Stimulated activated naive CD4-positive, alpha-beta T cell treated with Interleukin-2 at 50 U/mL for 16 hours (primary cell): ENCODE results near the gene IL15RA.
A peak's percentile ranks its signal among the peaks of the same experiment; 100 is the strongest.
"Not testable (repeated sequence)": the region's sequence is repeated elsewhere in the genome, so short reads cannot be mapped to it uniquely, and the experiment has no call there.

Experiments used
- DNase-seq: peaks from one replicate; lab custom pipeline; 2025; lab: John Stamatoyannopoulos, UW

Gene IL15RA

DNA sequence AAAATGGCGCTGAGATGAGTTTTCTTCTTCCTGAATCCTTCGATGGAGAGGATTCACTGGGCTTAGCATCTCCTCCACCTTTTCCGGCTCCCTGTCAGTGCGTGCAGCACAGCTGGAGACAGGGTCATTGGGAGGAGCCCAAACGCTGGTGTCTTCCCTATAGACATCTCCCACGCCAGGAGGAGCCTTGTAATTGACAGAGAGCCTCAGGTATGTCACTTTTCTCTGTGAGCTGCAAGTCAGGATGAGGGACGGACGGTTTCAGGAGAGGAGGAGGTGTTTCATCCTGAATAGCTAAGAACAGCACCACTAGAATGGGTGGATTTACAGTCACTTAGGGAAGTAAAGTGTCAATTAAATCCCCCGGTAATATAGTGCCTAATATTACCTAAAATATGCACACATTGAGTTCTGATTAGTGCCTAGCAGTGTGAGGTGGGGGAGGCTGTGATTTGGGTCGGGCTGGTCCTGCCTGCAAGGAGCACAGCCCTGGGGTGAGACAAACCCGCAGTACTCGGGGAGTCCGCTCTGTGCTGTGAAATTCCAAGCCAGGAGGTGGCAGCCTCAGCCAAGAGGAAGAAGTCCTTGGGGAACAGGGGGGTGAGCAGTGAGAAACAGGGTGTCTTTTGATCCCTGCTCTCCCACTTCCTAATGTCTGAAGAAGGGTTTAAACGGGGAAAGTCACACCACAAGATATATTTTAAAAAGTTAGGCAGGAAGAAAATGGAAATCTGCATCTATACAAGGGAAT is 28.2 kb downstream of the IL15RA start:
- peak; percentile 1 for DNase-seq

DNA sequence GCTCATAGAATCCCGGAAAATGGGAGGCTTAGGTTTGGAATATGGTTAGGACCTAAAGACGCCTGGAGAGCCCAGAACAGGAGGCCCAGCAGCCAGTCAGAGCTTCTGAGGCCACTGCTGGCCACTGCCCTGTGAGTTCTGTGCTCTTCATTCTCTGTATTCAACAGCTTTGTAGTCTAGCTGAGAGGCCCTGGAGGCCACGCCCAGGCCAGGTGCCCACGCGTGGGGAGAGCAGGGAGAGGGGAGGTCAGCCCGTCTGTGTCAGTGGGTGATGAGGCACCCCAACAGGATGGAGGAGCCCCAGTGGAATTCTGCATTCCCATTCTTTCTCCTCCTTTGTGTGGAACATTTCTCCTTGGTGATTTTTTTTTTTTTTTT is 29.1 kb downstream of the IL15RA start:
- DNase-seq, result no peak

DNA sequence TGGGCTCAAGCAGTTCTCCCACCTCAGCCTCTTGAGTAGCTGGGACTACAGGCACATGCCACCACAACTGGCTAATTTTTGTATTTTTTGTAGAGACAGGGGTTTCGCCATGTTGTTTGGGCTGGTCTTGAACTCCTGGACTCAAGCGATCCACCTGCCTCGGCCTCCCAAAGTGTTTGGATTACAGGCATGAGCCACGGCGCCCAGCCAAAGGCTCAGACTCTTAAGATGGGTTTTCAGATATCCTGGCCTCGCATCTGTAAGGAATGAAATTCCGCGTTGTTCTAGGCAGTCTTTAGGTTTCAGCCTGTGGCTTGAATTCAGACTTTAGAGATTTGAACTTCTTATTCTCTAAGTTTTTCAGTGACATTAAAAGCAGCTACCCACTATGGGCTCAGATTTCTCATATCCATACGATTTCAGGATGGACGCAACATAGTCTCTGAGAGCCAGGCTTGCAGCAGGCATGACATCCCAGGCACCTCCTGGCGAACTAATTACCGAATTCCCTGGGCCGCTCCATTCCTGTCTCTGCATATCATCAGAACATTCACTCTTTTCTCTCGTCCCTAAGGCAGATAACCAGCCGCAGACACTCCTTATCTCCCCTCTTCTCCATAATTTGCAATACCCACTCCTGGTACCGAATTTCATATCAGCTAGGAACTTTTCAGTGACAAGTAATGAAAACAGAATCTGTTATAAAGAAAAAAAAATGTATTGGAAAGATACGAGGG is 29.7 kb downstream of the IL15RA start:
- no peak for DNase-seq

DNA sequence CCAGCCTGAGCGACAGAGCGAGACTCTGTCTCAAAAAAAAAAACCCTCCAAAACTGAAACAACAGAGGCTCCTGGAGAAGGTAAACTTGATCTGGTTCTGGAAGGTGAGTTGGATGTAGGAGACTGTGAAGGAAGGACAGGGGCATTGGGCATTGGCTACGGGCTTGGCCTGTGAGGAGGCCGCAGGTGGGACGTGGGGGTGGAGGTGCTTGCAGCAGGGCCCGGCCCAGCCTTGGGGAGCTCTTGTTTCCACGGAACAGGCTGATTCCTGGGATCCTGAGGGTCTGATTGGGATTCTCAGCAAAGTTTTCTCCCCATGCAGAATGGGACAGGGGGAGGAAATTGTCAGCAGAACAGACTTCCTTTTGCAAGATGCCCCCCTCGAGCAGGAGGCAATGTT is 30.6 kb downstream of the IL15RA start:
- no peak for DNase-seq

DNA sequence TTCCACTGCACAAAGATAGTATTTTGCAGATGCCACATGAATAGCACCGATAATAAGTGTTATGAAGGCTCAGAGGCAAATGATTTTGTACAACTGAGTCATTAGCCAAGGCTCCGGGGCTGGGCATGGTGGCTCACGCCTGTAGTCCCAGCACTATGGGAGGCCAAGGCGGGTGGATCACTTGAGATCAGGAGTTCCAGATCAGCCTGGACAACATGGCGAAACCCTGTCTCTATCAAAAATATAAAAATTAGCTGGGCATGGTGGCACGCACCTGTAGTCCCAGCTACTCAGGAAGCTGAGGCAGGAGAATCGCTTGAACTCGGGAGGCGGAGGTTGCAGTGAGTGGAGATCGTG is 30.9 kb downstream of the IL15RA start:
- DNase-seq, result not testable (repeated sequence)

DNA sequence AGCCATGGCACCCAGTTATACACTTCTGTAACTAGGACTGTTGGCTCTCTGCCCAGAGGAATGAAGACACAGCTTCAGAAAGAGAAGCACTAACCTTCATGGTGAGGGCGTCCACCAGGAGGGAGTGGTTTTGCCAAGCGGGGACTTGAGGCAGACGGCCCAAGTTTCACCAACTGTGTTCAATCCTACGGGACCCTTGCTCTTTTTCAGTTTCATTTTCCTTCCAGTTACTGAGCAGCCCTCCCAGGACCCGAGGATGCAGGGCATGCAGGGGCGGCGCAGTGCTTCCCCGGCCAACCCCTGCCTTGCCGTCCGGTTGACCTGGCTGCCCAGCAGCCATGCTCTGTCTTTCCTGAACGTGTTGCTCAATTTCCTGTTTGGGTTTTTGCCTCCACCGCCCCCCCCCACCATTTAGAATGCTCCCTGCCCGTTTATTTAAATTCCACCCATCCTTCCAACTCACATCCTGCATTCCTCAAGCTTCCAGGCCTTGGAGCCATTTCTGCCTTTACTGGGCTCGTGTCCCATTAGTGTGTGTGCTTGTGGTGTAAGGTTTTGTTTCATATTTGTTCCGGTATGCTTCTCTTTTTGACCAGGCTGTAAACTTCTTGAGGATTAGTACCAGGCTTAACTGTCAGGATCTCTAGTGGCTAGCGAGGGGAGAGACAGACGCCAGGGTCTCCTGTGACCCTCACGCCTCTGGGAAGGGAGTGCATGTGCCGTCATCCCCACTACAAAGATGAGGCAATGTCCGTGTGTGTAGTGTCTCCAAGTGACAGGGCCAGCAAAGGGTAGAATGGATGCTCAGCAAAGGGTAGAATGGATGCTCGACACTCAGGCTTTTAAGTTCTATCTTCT is 31.6 kb downstream of the IL15RA start:
- DNase-seq, result no peak

DNA sequence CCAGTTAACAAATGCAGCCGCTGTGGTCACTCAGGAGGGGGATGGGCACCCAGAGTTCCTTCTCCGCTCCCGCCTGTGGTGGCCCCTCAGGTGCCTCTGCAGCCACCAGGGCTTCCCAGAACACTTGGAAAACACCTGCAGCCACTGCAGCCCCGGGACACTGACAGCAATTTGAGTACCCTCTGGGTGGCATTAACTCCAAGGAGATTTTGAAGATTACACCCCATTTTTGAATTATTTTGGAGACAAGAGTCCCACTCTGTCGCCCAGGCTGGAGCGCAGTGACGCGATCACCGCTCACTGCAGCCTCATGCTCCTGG is 32.2 kb downstream of the IL15RA start:
- DNase-seq, result no peak

DNA sequence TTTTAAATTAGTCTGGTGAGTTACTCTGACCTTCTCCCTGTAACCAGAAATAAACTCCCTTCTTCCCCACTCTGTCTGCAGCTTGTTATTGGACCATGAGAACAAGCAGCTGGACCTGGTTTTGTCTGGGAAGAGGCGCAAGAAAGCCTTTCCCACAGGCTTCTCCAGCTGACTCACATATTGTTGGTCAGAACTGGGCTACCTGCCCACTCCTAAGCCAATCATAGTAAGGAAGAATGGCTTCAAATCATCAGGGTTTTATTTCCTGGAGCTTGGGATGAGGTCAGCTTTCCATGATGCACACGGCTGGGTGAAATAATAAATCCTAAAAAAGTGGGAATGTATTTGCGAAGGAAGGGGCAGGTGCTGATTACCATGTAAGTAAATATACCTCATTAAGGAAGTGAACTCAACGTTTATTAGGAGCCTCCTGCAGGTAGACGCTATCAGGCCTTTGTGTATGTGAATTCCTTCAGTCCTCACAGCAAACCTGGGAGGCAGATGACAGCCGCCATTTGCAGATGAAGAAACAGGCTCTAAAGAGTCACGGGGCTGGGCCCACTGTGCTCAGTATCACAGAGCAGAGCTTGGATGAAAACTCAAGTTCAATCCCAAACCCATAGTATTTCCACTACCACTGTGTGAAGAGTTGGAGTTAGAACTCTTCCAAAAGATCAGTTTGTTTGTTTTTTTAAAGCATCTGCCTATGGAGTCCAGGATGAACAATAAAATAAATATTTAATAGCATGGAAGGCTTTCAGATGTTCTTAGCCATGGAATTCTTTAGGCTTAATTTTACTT is 32.8 kb downstream of the IL15RA start:
- DNase-seq, result no peak

DNA sequence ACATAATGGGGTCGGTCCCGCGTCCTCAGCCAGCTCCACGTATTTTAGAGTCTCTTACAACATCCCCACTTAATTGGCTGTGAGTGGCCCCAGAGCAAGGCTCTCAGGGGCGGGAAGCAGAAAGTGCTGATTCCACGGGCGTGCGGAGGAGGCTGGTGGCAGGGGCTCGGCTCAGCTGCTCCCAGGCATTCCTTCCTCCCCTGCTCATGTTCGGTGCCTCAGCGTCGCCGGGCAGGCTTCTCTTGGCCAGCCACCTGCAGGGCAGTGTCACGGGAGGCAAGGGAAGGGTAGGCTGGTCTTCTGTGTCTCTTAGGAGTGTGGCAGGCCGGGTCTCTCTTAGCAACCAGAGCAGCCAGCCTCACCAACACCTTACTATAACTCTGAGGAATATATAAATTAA is 33.8 kb downstream of the IL15RA start:
- no peak for DNase-seq

DNA sequence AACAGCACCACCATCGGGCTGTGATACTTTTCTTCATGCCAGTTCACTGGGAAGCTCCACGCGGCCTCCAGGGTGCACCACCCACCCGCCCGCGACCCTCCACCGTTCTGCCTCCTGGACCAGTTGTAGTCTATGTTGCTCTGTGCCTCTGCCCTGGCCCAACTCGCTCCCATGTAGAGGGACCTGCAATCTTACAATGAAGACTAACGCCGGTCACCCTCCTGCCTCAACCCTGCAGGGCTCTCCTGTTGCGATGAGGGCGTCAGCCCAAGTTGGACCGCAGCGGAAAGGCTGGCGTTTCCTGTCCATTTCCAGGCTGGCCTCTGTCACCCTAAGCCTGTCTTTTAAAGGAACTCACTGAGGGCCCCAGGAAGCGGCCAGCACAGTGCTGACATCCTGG is 34.9 kb downstream of the IL15RA start:
- no peak for DNase-seq

DNA sequence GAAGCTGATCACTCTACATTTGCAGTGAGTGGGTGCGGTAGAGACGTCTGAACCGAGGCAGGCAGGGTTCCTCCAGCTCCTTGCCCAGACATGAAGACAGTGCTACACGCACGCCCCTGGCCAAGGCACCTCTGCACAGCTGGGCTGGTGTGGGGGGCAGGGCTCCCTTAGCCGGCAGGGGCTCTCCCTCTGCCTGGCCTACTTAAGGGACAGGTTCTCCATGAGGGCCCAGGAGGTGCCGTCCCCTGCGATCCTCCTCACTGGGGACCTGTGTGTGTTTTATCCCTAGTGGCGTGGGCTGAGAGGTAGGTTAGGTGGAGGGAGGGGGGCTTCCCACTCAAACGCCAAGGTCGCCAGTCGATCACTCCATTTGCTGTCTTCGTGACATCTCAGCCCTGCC is 35.3 kb downstream of the IL15RA start:
- DNase-seq, result no peak

DNA sequence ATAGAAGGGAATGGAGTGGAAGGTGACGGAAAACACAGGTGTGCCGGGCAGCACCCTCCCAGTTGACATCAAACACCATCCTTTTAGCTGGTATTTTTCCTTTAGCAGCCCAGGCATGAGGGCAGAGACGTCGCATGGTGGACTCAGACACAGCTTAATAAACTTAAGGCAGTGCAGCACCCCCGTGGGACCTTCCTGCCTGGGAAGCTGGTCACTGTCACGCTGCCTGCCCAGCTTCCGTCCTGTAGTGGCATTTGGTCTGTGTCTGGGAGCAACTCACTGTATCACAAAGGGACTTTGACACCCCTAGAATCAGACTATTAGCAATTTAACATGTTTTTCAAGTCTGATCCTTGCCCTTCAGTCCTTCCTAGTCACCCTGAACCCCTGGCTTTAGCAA is 35.8 kb downstream of the IL15RA start:
- no peak for DNase-seq

DNA sequence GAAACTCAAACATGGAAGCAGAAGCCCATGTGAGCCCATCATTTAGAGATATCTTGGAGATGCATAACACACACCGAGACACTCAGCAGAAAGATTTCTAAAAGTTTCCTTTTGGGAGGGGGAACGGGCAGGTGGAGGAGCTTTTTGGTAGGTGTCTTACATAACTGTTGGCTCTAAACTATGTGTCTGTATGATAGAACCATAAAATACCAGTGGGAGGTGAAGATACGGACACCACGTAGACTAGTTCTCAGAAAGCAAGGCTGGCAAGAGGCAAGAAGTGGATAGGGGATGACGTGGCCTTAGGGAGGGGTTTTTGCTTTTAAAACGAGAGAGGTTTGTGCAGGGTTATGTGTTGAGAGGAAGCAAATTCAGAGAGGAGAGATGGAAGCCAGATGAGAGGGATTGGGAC is 36.5 kb downstream of the IL15RA start:
- DNase-seq, result no peak

DNA sequence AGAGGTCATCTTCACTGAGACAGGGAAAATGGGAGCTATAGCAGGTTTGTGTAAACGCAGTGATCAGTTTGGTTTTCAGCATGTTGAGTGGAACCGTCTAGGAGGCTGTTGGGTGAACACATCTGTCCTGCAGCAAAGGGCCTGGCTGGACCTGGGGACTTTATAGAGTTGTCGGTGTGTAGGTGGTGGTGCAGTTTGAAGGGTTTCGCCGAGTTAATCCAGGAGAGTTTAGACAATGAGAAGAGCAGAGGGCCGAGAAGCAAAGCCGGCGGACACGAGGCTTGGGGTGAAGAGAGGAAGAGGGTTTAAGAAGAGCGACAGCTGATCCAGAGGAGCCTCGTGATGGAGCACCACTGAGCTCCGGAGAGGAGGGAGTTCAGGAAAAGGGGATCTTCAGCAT is 39.1 kb downstream of the IL15RA start:
- no peak for DNase-seq

DNA sequence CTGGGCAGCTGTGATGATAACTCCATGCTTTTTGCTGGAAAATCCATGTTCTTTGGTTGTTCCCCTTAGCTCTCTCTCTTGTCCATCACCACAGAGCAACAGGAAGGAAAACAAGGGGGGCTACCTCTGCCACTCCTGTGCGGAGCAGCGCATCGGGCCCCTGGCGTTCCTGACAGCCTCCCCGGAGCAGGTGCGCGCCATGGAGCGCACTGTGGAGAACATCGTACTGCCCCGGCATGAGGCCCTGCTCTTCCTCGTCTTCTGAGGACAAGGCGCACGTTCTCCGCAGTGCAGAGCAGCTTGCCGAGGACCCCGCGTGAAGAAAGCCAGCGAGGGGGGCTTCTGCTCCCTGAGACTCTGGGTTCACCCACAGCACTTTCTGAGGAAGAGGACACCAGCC is 40.3 kb downstream of the IL15RA start:
- DNase-seq, result no peak

DNA sequence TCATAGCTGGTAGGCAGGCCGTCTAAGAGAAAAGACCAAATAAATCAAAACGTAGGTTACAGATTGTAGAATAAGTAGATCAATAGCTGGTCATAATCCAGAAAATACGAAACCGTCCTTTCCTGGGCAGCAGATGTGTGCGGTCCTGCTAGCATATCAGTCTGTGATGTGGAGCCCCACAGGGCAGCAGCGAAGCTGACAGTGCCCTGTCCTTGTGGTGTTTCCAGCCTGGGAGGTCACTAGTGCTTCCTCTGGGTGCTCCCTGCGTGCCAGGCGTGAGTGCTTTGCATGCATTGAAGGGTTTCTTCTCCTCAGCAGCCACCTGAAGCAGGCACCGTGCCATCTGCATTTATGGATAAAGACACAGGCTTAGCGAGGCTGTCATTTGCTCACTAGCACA is 41.7 kb downstream of the IL15RA start:
- no peak for DNase-seq

DNA sequence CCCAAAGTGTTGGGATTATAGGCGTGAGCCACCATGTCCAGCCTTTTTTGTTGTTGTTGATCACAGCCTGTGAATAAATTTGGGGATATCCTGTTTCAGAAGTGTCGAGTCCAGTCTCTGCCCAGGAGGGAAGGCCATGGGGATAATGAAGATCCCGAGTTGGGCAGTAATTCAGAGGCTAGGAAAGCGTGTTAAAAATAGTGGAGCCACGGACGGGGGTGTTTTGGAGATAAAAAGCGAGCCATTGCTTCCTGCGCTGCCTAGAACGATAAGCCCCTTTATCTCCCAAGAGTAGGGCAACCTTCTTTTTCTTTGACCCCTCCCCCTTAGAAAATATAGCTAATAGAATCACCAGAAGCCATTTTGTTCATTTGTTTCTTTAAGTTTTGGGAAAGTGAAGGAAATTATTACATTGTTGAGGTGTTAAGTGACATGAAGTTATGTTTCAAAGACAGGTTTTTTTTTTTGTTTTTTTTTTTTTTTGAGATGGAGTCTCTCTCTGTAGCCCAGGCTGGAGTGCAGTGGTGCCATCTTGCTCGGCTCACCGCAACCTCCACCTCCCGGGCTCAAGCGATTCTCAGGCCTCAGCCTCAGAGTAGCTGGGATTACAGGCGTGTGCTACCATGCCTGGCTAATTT is 43.3 kb downstream of the IL15RA start:
- DNase-seq, result no peak

DNA sequence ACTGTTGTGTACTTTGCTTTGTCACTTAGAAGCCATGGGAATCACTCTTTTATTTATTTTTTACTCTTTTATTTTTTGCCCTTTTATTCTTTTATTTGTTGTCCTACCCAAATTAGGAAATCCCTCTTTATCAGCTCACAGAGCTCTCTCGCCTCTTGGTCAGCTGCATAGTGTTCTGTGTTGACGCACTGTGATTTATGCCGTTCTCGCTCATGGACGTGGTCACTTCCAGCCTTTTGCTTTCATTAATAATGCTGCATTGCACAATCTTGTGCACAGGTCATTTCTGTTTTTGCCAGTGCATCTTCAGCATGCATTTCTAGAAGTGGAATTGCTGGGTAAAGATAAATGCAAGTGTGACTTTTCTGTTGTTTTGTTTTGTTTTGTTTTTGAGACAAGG is 45.0 kb downstream of the IL15RA start:
- DNase-seq, result no peak

DNA sequence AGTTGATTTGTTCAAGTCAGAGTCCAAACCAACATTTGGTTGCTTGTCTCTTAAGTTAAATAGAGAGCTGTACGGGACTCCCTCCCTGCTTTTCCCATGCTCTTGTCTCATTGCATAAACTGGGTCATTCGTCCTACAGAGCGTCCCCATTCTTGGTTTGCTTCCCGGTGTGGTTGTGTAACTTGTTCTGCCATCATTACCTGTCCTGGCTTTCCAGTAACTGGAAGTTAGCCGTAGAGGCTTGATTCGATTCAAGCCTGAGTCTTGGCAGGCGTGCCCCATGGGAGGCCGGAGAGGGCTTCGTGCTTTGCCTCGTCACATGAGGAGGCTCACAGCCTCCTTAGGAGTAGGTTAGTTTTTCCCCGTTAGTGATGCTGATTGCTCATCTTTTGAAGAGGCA is 47.1 kb downstream of the IL15RA start:
- DNase-seq, result no peak

DNA sequence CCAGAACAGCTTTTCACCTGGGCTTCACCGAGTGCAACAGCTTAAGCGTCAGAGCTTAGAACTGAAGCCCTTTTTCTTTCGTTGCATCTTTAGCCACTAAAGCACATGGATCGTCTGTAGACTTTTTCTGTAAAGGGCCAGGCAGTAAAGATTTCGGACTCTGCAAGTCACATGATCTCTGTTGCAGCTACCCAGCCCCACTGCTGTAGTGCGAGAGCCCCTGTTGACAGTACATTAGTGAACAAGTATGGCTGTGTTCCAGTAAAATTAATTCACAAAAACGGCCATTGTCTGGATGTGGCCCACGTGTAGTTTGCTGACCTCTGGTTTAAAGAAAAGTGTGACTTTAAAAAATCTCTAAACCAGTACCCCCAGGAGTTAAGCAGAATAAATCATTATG is 47.9 kb downstream of the IL15RA start:
- DNase-seq, result no peak

DNA sequence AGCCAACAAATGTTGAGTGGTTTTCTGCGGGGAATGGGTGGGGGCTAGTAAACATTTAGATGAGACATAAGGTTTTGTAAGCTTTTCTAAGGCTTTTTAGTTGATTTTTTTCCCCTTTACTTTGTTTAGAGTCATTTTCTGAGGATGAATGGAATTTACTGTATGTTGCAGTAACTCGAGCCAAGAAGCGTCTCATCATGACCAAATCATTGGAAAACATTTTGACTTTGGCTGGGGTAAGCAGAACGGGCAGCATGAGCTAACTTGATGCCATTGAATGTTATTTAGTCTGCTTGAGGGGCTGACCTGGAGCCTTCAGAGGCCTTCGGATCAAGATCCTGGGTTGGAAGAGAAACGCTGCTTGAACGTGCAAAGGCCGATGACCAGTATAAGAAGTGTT is 50.0 kb downstream of the IL15RA start:
- DNase-seq, result no peak

DNA sequence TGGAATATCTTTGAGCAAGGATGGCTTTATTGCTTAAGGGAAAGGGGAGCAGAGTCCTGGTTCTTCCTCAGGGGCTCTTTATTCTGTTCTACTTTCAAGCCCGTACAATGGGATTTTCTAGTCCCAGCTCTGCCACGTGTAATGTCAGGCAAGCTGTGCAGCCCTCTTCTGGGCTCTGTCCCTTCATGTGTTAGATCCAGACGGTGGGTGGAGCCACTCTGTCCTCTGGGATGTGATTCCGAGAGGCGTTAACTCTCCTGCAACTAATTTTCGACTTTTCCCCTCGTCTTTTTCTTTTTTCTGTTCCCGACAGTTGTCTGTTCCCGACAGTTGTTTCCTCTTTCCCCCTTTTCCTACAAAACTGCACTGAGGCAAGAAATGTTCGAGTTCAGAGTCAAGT is 52.5 kb downstream of the IL15RA start:
- no peak for DNase-seq
